ENCODE results near the gene NTNG2. TPM values are rescaled to one million over a fixed set of nuclear protein-coding genes. Genes with fewer than 3 reads are reported as not detected.

Gene NTNG2
- total RNA-seq, 4 donors from 2014 or later = 0.10 to 1.0 (median 0.29) TPM

DNA sequence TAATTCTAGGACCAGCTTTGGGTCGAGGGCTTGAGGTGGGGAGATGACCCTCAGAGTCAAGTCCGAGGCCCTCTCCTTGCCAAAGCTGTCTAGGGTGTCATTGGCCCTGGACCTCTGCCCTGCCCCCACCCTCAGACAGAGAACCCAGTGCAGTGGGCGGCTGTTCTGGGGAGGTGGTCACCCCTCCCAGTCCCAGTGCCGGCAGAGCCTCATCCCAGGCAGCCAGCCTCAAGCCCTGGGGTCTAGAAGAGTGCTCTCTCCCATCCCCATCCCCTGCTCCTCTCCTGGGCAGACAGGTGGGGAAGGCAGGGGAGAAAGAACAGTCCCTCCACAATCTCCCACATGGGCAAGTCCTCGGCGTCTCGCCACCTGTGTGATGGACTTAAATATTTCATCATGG is 7.0 kb downstream of the NTNG2 start:
- intact Hi-C loops (cut with DNase I; ENCODE audit: low total_unique reads) = no loop called here
- 75 to 79% methylated on average over 7 of the region's 7 CpGs for WGBS, 2 donors
- TF ChIP-seq, protein P1, sequence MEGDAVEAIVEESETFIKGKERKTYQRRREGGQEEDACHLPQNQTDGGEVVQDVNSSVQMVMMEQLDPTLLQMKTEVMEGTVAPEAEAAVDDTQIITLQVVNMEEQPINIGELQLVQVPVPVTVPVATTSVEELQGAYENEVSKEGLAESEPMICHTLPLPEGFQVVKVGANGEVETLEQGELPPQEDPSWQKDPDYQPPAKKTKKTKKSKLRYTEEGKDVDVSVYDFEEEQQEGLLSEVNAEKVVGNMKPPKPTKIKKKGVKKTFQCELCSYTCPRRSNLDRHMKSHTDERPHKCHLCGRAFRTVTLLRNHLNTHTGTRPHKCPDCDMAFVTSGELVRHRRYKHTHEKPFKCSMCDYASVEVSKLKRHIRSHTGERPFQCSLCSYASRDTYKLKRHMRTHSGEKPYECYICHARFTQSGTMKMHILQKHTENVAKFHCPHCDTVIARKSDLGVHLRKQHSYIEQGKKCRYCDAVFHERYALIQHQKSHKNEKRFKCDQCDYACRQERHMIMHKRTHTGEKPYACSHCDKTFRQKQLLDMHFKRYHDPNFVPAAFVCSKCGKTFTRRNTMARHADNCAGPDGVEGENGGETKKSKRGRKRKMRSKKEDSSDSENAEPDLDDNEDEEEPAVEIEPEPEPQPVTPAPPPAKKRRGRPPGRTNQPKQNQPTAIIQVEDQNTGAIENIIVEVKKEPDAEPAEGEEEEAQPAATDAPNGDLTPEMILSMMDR (IDR thresholded peaks at IDR 0.05) = no peak
- TF ChIP-seq POLR2A (IDR thresholded peaks at IDR 0.05) = no peak
- no peak for DNase-seq (ENCODE audit: low spot score in 2 of 2)
- no peak overlapping the region for H3K4me3 ChIP-seq (ENCODE audit: low read depth, poor library complexity, severe bottlenecking)

DNA sequence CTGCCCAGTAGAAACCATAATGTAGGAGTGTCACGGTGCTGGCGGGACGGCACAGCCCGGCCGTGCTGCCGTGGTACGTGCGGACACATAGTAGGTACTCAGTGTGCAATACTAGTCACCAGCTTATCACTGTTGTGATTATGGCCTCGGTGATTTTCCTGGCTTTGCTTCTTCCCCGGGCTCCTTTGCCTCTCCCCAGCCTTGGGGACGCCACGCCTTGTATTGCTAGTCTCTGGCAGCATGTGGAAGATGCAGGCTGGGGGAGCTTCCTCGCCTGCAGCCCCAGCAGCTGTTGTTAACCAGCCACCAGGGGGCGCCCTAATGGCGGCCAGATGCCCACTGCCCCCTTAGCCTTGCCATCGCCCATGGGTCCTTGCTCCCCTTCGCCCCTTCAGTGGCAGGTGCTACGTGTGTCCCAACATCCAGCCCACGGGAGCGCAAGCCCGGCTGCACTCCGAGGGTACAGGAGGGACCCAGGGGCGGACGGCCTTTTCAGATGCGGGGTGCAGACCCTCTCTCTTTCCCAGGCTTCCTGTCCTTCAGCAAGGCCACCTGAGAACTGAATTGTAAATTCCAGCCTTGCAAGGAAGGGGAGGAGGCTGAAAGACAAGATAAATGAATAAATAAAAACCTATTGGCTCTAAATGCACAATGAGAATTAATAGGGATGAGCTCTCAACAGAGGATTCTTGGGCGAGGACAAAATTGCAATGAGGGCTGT is 8.0 kb downstream of the NTNG2 start:
- H3K4me3 ChIP-seq (ENCODE audit: low read depth, poor library complexity, severe bottlenecking) = no peak overlapping the region
- TF ChIP-seq POLR2A (IDR thresholded peaks at IDR 0.05) = no peak
- TF ChIP-seq, protein P1 (IDR thresholded peaks at IDR 0.05) = no peak
- intact Hi-C loops (cut with DNase I; ENCODE audit: low total_unique reads) = no loop called here
- WGBS, 2 donors = 46 to 47% methylated on average over 23 to 26 of the region's 26 CpGs
- no peak for DNase-seq (ENCODE audit: low spot score in 2 of 2)

DNA sequence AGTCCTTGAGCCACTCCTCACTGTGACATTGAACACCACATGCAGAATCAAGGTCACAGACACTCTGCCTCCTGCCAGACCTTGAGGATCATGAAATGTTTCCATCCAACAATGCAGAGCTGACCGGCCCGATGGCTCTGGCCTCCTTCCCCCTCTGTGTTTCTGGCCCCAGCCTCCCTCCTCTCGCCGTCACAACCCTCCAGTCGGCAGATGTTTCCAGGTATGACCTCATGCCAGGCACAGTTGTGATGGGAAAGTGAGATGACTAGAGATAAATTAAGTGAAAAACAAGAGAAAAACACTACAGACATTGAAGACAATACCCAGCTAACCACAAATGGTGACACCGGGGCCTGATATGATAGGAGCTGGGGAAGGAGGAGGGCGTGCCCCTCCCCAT is 9.8 kb downstream of the NTNG2 start:
- intact Hi-C loops (cut with DNase I; ENCODE audit: low total_unique reads) = no loop called here
- TF ChIP-seq, protein P1 (IDR thresholded peaks at IDR 0.05) = no peak
- WGBS, 2 donors = 69 to 70% methylated on average over 7 of the region's 7 CpGs
- no peak for DNase-seq (ENCODE audit: low spot score in 2 of 2)
- no peak overlapping the region for H3K4me3 ChIP-seq (ENCODE audit: low read depth, poor library complexity, severe bottlenecking)

DNA sequence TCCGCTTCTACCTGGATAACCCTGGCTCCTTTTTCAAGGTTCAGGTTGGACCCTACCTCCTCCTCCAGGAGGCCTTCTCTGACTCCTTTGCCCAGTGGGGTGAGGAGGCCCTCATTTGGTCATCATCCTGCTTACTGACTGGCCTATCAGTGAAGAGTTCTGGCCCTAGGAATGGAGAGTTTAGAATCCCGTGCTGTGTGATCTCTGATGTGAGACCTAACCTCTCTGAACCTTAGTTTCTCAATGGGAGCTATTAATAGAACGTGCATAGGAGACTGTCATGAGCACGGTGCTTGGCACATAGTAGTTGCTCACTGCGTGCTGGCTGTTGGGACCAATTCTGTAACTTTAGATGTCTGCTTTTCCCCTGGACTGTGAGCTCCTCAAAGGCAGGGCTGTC is 10.3 kb downstream of the NTNG2 start:
- WGBS, 2 donors = 85 to 87% methylated on average over 5 of the region's 5 CpGs
- no peak overlapping the region for H3K4me3 ChIP-seq (ENCODE audit: low read depth, poor library complexity, severe bottlenecking)
- intact Hi-C loops (cut with DNase I; ENCODE audit: low total_unique reads) = no loop called here
- TF ChIP-seq POLR2A (IDR thresholded peaks at IDR 0.05) = no peak
- TF ChIP-seq, protein P1 (IDR thresholded peaks at IDR 0.05) = no peak
- DNase-seq (ENCODE audit: low spot score in 2 of 2) = no peak

DNA sequence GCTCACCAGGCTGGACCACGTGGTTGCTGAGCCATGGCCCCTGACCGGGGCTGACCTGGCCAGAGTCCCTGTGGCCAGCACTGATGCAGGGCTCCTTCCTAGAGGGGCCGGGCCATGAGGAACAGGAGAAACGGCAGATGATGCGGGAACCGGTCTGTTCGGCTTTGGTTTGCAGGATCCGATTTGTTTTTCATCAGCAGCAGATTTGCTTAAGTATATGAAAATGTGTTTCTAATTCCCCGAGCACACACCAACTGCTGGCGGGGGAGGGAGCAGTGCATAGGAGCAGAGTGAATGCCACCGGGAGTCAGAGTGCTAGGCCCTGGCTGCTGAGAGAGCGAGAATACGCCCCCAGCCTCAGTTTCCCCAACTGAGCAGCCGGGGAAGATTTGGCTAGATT is 13.6 kb downstream of the NTNG2 start:
- DNase-seq (ENCODE audit: low spot score in 2 of 2) = no peak
- TF ChIP-seq, protein P1 (IDR thresholded peaks at IDR 0.05) = no peak
- TF ChIP-seq POLR2A (IDR thresholded peaks at IDR 0.05) = no peak
- 30 to 49% methylated on average over 14 of the region's 14 CpGs for WGBS, 2 donors
- no peak overlapping the region for H3K4me3 ChIP-seq (ENCODE audit: low read depth, poor library complexity, severe bottlenecking)
- intact Hi-C loops (cut with DNase I; ENCODE audit: low total_unique reads) = no loop called here

DNA sequence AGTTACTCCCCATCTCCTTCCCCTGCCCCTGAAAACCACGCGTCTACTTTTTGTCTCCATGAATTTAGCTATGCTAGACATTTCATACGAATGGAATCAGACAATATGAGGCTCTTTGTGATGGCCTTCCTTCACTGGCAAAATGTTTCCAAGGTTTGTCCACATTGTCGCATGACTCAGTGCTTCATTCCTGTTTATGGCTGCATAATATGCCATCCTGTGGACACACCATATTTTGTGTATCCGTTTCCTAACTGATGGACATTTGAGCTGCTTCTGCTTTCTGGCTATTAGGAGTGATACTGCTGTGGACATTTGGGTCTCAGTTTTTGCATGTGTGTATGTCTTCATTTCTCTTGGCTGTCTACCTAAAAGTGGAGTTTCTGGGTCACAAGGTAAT is 14.5 kb downstream of the NTNG2 start:
- no peak for TF ChIP-seq POLR2A (IDR thresholded peaks at IDR 0.05)
- 93 to 94% methylated on average over 5 of the region's 5 CpGs for WGBS, 2 donors
- intact Hi-C loops (cut with DNase I; ENCODE audit: low total_unique reads) = no loop called here
- H3K4me3 ChIP-seq (ENCODE audit: low read depth, poor library complexity, severe bottlenecking) = no peak overlapping the region
- DNase-seq (ENCODE audit: low spot score in 2 of 2) = no peak
